ENCODE data around the gene FBXO36.

FBXO36 gene

DNA sequence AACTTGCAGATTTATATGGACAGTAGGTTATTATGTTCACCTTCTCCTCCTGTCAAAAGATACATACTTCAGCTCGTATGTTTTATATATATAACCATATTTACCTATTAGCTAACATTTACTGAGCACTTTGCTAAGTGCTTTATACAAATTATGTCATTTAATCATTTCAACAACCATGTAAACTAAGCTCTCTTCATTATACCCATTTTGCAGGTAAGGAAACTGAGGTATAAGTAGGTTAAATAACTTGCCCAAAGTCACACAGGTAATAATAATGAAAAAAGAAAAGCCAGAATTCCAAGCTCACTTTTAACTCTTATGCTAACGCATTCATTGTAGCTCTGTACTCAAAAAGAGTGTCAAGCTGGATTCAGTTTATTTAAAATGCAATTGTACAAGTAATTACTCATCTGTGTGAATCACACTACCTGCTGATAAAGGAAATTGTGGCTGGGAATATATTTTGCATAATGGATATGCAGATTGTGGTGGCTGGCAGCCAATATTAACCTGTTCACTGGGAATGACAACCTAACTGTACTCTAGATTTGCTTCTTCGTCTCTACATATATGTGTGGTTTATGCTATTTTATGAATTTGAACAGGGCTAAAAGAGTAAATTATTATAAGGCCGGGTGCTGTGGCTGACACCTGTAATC lies 125.8 kb downstream of the FBXO36 start:
- no peak for DNase-seq (ENCODE audit: low read depth)
- no peak overlapping the region for H3K4me3 ChIP-seq (ENCODE audit: low read depth, low read length)
- TF ChIP-seq, protein P1, sequence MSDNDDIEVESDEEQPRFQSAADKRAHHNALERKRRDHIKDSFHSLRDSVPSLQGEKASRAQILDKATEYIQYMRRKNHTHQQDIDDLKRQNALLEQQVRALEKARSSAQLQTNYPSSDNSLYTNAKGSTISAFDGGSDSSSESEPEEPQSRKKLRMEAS (IDR thresholded peaks at IDR 0.05; ENCODE audit: low read depth, low read length), result no peak
- TF ChIP-seq MYC (IDR thresholded peaks at IDR 0.05; ENCODE audit: low read depth, low read length), result no peak
- TF ChIP-seq, protein P2, sequence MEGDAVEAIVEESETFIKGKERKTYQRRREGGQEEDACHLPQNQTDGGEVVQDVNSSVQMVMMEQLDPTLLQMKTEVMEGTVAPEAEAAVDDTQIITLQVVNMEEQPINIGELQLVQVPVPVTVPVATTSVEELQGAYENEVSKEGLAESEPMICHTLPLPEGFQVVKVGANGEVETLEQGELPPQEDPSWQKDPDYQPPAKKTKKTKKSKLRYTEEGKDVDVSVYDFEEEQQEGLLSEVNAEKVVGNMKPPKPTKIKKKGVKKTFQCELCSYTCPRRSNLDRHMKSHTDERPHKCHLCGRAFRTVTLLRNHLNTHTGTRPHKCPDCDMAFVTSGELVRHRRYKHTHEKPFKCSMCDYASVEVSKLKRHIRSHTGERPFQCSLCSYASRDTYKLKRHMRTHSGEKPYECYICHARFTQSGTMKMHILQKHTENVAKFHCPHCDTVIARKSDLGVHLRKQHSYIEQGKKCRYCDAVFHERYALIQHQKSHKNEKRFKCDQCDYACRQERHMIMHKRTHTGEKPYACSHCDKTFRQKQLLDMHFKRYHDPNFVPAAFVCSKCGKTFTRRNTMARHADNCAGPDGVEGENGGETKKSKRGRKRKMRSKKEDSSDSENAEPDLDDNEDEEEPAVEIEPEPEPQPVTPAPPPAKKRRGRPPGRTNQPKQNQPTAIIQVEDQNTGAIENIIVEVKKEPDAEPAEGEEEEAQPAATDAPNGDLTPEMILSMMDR (IDR thresholded peaks at IDR 0.05; ENCODE audit: low read depth, low read length), result no peak
- TF ChIP-seq POLR2A (IDR thresholded peaks at IDR 0.05; ENCODE audit: extremely low read depth, insufficient read length), result no peak

- TF ChIP-seq, protein P1 (IDR thresholded peaks at IDR 0.05; ENCODE audit: low read depth, low read length), result no peak
- TF ChIP-seq POLR2A (IDR thresholded peaks at IDR 0.05; ENCODE audit: extremely low read depth, insufficient read length) (no peak), MYC (IDR thresholded peaks at IDR 0.05; ENCODE audit: low read depth, low read length) (no peak)
- TF ChIP-seq, protein P2 (IDR thresholded peaks at IDR 0.05; ENCODE audit: low read depth, low read length), result no peak
- H3K4me3 ChIP-seq (ENCODE audit: low read depth, low read length), result no peak overlapping the region
- DNase-seq (ENCODE audit: low read depth), result no peak
Observed at GRCh38 chr2:230050136-230050535, 127.8 kb downstream of the FBXO36 start.

DNA sequence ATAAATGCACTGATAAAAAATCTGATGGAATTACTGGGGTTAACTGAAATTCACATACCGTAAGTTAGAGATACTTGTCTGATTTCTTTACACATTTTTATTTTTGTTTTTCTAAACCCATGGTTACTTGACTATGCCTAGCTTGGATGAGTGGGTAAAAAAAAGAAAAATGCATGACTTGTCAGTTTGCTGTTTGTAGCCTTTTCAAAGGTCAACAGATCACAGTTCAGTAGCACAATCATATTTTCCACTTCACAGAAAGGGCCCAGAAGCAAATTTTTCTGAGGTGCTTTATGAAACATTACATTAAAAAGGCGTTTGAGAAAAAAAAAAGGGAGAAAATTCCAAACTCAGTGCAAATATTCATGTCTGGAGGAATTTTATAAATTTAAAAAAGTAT lies 130.0 kb downstream of the FBXO36 start:
- H3K4me3 ChIP-seq (ENCODE audit: low read depth, low read length), result no peak overlapping the region
- DNase-seq (ENCODE audit: low read depth), result no peak
- TF ChIP-seq, protein P1 (IDR thresholded peaks at IDR 0.05; ENCODE audit: low read depth, low read length), result no peak
- TF ChIP-seq MYC (IDR thresholded peaks at IDR 0.05; ENCODE audit: low read depth, low read length) (no peak), POLR2A (IDR thresholded peaks at IDR 0.05; ENCODE audit: extremely low read depth, insufficient read length) (no peak)
- TF ChIP-seq, protein P2 (IDR thresholded peaks at IDR 0.05; ENCODE audit: low read depth, low read length), result no peak

DNA sequence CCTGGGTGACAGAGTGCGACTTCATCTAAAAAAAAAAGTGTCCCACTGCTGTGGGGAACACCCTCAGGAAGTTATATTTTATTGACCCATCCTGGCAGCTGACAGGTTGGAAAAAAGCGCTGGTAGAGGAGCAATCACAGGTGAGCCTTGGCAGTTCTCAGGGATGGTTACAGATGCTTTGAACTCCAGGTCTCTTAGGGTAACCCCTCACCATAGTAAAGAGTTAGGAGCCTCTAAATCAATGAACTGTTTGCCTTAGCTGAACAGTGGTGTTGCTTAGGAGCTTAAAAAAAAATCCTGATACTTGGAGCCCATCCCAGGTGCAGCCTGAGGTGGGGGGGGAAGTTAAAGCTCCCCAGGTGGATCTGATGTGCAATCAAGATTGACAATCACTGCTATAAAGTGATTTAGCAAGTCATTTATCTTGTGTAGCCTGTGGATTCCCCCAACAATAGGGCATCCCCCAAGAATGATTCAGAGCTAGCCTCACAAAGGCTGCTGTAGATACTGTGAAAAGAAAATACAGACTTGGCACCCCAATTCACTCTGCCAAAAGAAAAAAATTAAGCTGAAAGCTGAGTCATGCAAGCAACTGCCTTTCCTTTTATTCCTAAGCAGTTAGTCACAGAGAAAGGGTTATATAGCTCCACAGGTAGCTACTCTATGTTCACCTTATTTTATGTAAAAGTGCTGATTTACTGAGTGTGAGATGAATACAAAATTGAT lies 131.6 kb downstream of the FBXO36 start:
- no peak for DNase-seq (ENCODE audit: low read depth)
- TF ChIP-seq, protein P1 (IDR thresholded peaks at IDR 0.05; ENCODE audit: low read depth, low read length), result no peak
- TF ChIP-seq POLR2A (IDR thresholded peaks at IDR 0.05; ENCODE audit: extremely low read depth, insufficient read length), result no peak
- TF ChIP-seq MYC (IDR thresholded peaks at IDR 0.05; ENCODE audit: low read depth, low read length), result no peak
- TF ChIP-seq, protein P2 (IDR thresholded peaks at IDR 0.05; ENCODE audit: low read depth, low read length), result no peak
- no peak overlapping the region for H3K4me3 ChIP-seq (ENCODE audit: low read depth, low read length)

DNA sequence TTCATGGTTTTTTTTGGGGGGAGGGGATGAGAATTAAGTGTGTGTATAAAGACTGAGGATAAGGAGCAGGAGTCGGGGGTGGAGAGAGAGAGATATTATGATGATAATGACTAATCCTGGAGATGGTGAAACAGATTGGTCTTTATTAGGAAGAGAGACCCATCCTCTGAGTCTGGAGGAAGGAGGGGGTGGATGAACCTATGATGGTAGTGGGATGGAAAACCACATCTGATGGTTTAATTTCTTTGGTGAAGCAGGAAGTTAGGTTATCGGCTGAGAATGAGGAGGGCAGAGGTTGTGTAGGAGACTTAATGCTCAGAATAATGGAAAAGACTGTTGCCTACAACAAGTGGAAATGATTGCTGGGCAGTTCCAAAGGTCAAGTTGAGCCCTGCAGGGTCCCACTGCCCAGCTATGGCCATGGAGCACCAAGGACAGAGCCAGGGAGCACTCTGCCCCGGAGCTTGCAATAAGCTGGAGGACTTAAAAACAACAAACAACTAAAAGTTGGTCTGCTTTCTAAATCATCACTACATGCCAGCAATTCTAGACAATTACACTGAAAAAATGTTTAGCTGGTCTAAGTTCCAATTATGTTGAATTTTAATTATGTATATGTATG lies 138.5 kb downstream of the FBXO36 start:
- peak; percentile 11 for DNase-seq (ENCODE audit: low read depth)
- H3K4me3 ChIP-seq (ENCODE audit: low read depth, low read length), result no peak overlapping the region
- TF ChIP-seq, protein P2 (IDR thresholded peaks at IDR 0.05; ENCODE audit: low read depth, low read length), result no peak
- no peak for TF ChIP-seq POLR2A (IDR thresholded peaks at IDR 0.05; ENCODE audit: extremely low read depth, insufficient read length)
- no peak for TF ChIP-seq MYC (IDR thresholded peaks at IDR 0.05; ENCODE audit: low read depth, low read length)
